Mucosa of rectum (tissue), 2 donors: ENCODE results near the gene ABHD15.

Experiments used
- H3K27ac ChIP-seq, 2 donors: one replicate each; pipeline ENCODE4 v1.7.0; 2013; ENCODE audit warnings: inconsistent platforms in 2 of 2, low read depth in 2 of 2, low read length in 2 of 2
- H3K27me3 ChIP-seq, 2 donors: one replicate each; pipeline ENCODE4 v1.7.0; 2013; ENCODE audit warnings: low read length in 2 of 2; ENCODE audit not compliant: control insufficient read depth in 2 of 2, insufficient read depth in 2 of 2
- H3K36me3 ChIP-seq, 2 donors: one replicate each; pipeline ENCODE4 v1.7.0; 2013; ENCODE audit warnings: low read length in 2 of 2; ENCODE audit not compliant: control insufficient read depth in 2 of 2, insufficient read depth in 2 of 2
- H3K4me1 ChIP-seq, 2 donors: one replicate each; pipeline ENCODE4 v1.7.0; 2013; ENCODE audit warnings: low read length in 2 of 2, mild to moderate bottlenecking in 1 of 2; ENCODE audit not compliant: control insufficient read depth in 2 of 2, insufficient read depth in 2 of 2
- H3K4me3 ChIP-seq, 2 donors: one replicate each; pipeline ENCODE4 v1.7.0; 2013; ENCODE audit warnings: low read length in 2 of 2
- H3K9ac ChIP-seq, 2 donors: one replicate each; pipeline ENCODE4 v1.7.0; 2013; ENCODE audit warnings: low read length in 2 of 2, low read depth in 1 of 2, mild to moderate bottlenecking in 1 of 2
- H3K9me3 ChIP-seq, 2 donors: one replicate each; pipeline ENCODE4 v1.7.0; 2013; ENCODE audit warnings: low read length in 2 of 2; ENCODE audit not compliant: control insufficient read depth in 2 of 2
- donor health status: healthy.
- donor health status: Normal muscosa, but diverticular disease.

The ABHD15 gene

GRCh38 chr17:29566473-29567303 is at the start of gene ABHD15:
Gene ABHD15 (minus strand): TSS chr17:29567037. CDS start chr17:29566966, 71 bp downstream.
- Histone ChIP-seq H3K9me3 (no peaks in the 10 kb centered on the region), H3K27ac (peak within 1 kb of the TSS; percentile 87 to 97), H3K4me1 (peaks cover 27 to 38% of the 10 kb centered on the region in 2 donors), H3K4me3 (peak within 1 kb of the TSS; percentile 82 to 90), H3K27me3 (no peaks in the 10 kb centered on the region), H3K36me3 (peaks cover 5 to 17% of the 10 kb centered on the region in 2 donors), H3K9ac (peak within 1 kb of the TSS; percentile 80 to 92)

GRCh38 chr17:29615492-29616299 is 48.9 kb upstream of the ABHD15 start:
- peaks cover 38 to 43% of the 10 kb centered on the region in 2 donors for H3K4me1 ChIP-seq
- H3K4me3 ChIP-seq: peak overlapping the region; percentile 56 to 67
- peak overlapping the region in 1 of 2 donors; percentile 56 for H3K27ac ChIP-seq
- no peaks in the 10 kb centered on the region for H3K36me3 ChIP-seq
- H3K27me3 ChIP-seq: peaks cover 14 to 21% of the 10 kb centered on the region in 2 donors
- H3K9me3 ChIP-seq: no peaks in the 10 kb centered on the region
- peak overlapping the region; percentile 6 to 32 for H3K9ac ChIP-seq

- Histone ChIP-seq H3K36me3 (no peaks in the 10 kb centered on the region), H3K27me3 (peaks cover 14 to 21% of the 10 kb centered on the region in 2 donors), H3K4me3 (peak overlapping the region; percentile 56 to 67), H3K9me3 (no peaks in the 10 kb centered on the region), H3K4me1 (peaks cover 38 to 43% of the 10 kb centered on the region in 2 donors), H3K27ac (peak overlapping the region in 1 of 2 donors; percentile 56), H3K9ac (no peak overlapping the region)
Observed at GRCh38 chr17:29615048-29615385, 48.2 kb upstream of the ABHD15 start.

GRCh38 chr17:29614349-29615047 is 47.7 kb upstream of the ABHD15 start:
- H3K9me3 ChIP-seq: no peaks in the 10 kb centered on the region
- H3K27me3 ChIP-seq: peaks cover 14 to 21% of the 10 kb centered on the region in 2 donors
- no peaks in the 10 kb centered on the region for H3K36me3 ChIP-seq
- H3K4me1 ChIP-seq: peaks cover 38 to 43% of the 10 kb centered on the region in 2 donors
- no peak overlapping the region for H3K27ac ChIP-seq
- peak overlapping the region in 1 of 2 donors; percentile 67 for H3K4me3 ChIP-seq
- H3K9ac ChIP-seq: no peak overlapping the region

- H3K9ac ChIP-seq: no peak overlapping the region
- H3K9me3 ChIP-seq: no peaks in the 10 kb centered on the region
- H3K27me3 ChIP-seq: peaks cover 14 to 16% of the 10 kb centered on the region in 2 donors
- peaks cover 38 to 43% of the 10 kb centered on the region in 2 donors for H3K4me1 ChIP-seq
- H3K4me3 ChIP-seq: peak overlapping the region; percentile 32 to 44
- no peak overlapping the region for H3K27ac ChIP-seq
- no peaks in the 10 kb centered on the region for H3K36me3 ChIP-seq
Observed at GRCh38 chr17:29613856-29614255, 47.0 kb upstream of the ABHD15 start.

- H3K9ac ChIP-seq: peak overlapping the region in 1 of 2 donors; percentile 24
- H3K4me3 ChIP-seq: peak overlapping the region; percentile 32 to 44
- peaks cover 38 to 43% of the 10 kb centered on the region in 2 donors for H3K4me1 ChIP-seq
Observed at GRCh38 chr17:29613352-29613837, 46.6 kb upstream of the ABHD15 start.

GRCh38 chr17:29612404-29613280 is 45.8 kb upstream of the ABHD15 start:
- peaks cover 35 to 38% of the 10 kb centered on the region in 2 donors for H3K4me1 ChIP-seq
- H3K9me3 ChIP-seq: no peaks in the 10 kb centered on the region
- no peak overlapping the region for H3K27ac ChIP-seq
- H3K36me3 ChIP-seq: no peaks in the 10 kb centered on the region
- H3K27me3 ChIP-seq: peaks cover 13 to 14% of the 10 kb centered on the region in 2 donors
- H3K4me3 ChIP-seq: no peak overlapping the region
- no peak overlapping the region for H3K9ac ChIP-seq

More at GRCh38 chr17:29613352-29613837, 46.6 kb upstream of the ABHD15 start:
- no peaks in the 10 kb centered on the region for H3K9me3 ChIP-seq
- H3K27me3 ChIP-seq: peaks cover 13 to 14% of the 10 kb centered on the region in 2 donors
- H3K36me3 ChIP-seq: no peaks in the 10 kb centered on the region
- H3K27ac ChIP-seq: no peak overlapping the region

GRCh38 chr17:29612094-29612403 is 45.2 kb upstream of the ABHD15 start:
- no peak overlapping the region for H3K27ac ChIP-seq
- peaks cover 12 to 13% of the 10 kb centered on the region in 2 donors for H3K27me3 ChIP-seq
- H3K36me3 ChIP-seq: no peaks in the 10 kb centered on the region
- H3K4me1 ChIP-seq: peaks cover 29 to 32% of the 10 kb centered on the region in 2 donors
- H3K9me3 ChIP-seq: no peaks in the 10 kb centered on the region
- H3K4me3 ChIP-seq: no peak overlapping the region
- no peak overlapping the region for H3K9ac ChIP-seq
